Cardiac muscle cell (in vitro differentiated cells and primary cell): ENCODE results near the gene PHAX. TPM values are rescaled to one million over a fixed set of nuclear protein-coding genes. Genes with fewer than 3 reads are reported as not detected.

Source experiments
- DNase-seq, 2 donors: peaks; one replicate each; pipeline versions ENCODE4 v3.0.0 to v3.0.0-alpha.2; 2010 to 2017; ENCODE audit warnings: low read depth in 1 of 2, low spot score in 1 of 2
- H3K27ac ChIP-seq: fragments of 200-600 bp; sonication (generic); 2 replicates; pipeline ENCODE4 v1.5.1; 2016
- H3K27me3 ChIP-seq: fragments of 200-600 bp; sonication (generic); 2 replicates; pipeline ENCODE4 v1.6.0; 2016; ENCODE audit warnings: control low read depth
- H3K36me3 ChIP-seq: fragments of 200-600 bp; sonication (generic); 2 replicates; pipeline ENCODE4 v1.5.1; 2016; ENCODE audit warnings: control low read depth
- H3K4me1 ChIP-seq: fragments of 200-600 bp; sonication (generic); 2 replicates; pipeline ENCODE4 v1.8.1; 2017; ENCODE audit warnings: low read depth, mild to moderate bottlenecking, mixed run types
- H3K4me3 ChIP-seq: fragments of 200-600 bp; sonication (generic); 2 replicates; pipeline ENCODE4 v1.5.1; 2016; ENCODE audit warnings: mild to moderate bottlenecking
- H3K9me3 ChIP-seq: fragments of 200-600 bp; sonication (generic); 2 replicates; pipeline ENCODE4 v1.5.1; 2017; ENCODE audit warnings: low read depth, mild to moderate bottlenecking, control low read depth
- CTCF ChIP-seq: IDR thresholded peaks from 2 replicates; pipeline ENCODE4 v1.5.1; 2012; ENCODE audit warnings: low read depth, mild to moderate bottlenecking, low read length
- polyA plus RNA-seq: library from polyadenylated mRNA; unstranded; fragments of >200 nt; fragmentation: Nextera tagmentation; extraction: Ambion mirVana; gene quantifications from 2 replicates; pipeline ENCODE4 v1.2.1, GENCODE V29; 2016
- total RNA-seq: library from RNA; depleted of rRNA; stranded (reverse); fragments of >200 nt; gene quantifications from 2 replicates; pipeline ENCODE4 v1.2.3, GENCODE V29; 2016

Gene PHAX
- total and polyA plus RNA-seq, 2 experiments from 2014 or later: 37.9 to 42.8 TPM

GRCh38 chr5:126568206-126568755 is 32.5 kb upstream of the PHAX start:
- H3K9me3 ChIP-seq: no peaks in the 10 kb centered on the region
- no peaks in the 10 kb centered on the region for H3K27me3 ChIP-seq
- peaks cover 47% of the 10 kb centered on the region for H3K36me3 ChIP-seq
- no peak overlapping the region for H3K4me3 ChIP-seq
- H3K27ac ChIP-seq: no peak overlapping the region
- H3K4me1 ChIP-seq: no peaks in the 10 kb centered on the region
- no peak for TF ChIP-seq CTCF
- DNase-seq: no peak

- no peak for TF ChIP-seq CTCF
- no peak for DNase-seq
- Histone ChIP-seq H3K27me3 (no peaks in the 10 kb centered on the region), H3K9me3 (no peaks in the 10 kb centered on the region), H3K36me3 (peaks cover 37% of the 10 kb centered on the region), H3K4me1 (no peaks in the 10 kb centered on the region), H3K4me3 (no peak overlapping the region), H3K27ac (peak overlapping the region; percentile 43)
Observed at GRCh38 chr5:126575644-126576043, 25.1 kb upstream of the PHAX start.

- no peak for TF ChIP-seq CTCF
Observed at GRCh38 chr5:126576974-126577373, 23.8 kb upstream of the PHAX start.

GRCh38 chr5:126577415-126577814 is 23.3 kb upstream of the PHAX start:
- Histone ChIP-seq H3K4me1 (no peaks in the 10 kb centered on the region), H3K4me3 (no peak overlapping the region), H3K27me3 (no peaks in the 10 kb centered on the region), H3K27ac (no peak overlapping the region), H3K9me3 (no peaks in the 10 kb centered on the region), H3K36me3 (peaks cover 46% of the 10 kb centered on the region)
- no peak for TF ChIP-seq CTCF
- no peak for DNase-seq

More at GRCh38 chr5:126576974-126577373, 23.8 kb upstream of the PHAX start:
- DNase-seq: no peak
- Histone ChIP-seq H3K4me3 (no peak overlapping the region), H3K27me3 (no peaks in the 10 kb centered on the region), H3K4me1 (no peaks in the 10 kb centered on the region), H3K36me3 (peaks cover 44% of the 10 kb centered on the region), H3K27ac (no peak overlapping the region), H3K9me3 (no peaks in the 10 kb centered on the region)

GRCh38 chr5:126579716-126580115 is 21.0 kb upstream of the PHAX start:
- H3K36me3 ChIP-seq: peaks cover 60% of the 10 kb centered on the region

More at GRCh38 chr5:126579716-126580115, 21.0 kb upstream of the PHAX start:
- DNase-seq: no peak
- H3K4me3 ChIP-seq: no peak overlapping the region
- TF ChIP-seq CTCF: no peak
- H3K27me3 ChIP-seq: no peaks in the 10 kb centered on the region
- H3K27ac ChIP-seq: no peak overlapping the region
- H3K9me3 ChIP-seq: no peaks in the 10 kb centered on the region
- no peaks in the 10 kb centered on the region for H3K4me1 ChIP-seq
